ENCODE measurements around the gene HLA-DMB. TPM values are rescaled to one million over a fixed set of nuclear protein-coding genes. Genes with fewer than 3 reads are reported as not detected.
"Not testable (repeated sequence)": the region's sequence is repeated elsewhere in the genome, so short reads cannot be mapped to it uniquely, and the experiment has no call there.

The HLA-DMB gene
- total RNA-seq, 1 donor from 2014 or later = 8.8 TPM

DNA sequence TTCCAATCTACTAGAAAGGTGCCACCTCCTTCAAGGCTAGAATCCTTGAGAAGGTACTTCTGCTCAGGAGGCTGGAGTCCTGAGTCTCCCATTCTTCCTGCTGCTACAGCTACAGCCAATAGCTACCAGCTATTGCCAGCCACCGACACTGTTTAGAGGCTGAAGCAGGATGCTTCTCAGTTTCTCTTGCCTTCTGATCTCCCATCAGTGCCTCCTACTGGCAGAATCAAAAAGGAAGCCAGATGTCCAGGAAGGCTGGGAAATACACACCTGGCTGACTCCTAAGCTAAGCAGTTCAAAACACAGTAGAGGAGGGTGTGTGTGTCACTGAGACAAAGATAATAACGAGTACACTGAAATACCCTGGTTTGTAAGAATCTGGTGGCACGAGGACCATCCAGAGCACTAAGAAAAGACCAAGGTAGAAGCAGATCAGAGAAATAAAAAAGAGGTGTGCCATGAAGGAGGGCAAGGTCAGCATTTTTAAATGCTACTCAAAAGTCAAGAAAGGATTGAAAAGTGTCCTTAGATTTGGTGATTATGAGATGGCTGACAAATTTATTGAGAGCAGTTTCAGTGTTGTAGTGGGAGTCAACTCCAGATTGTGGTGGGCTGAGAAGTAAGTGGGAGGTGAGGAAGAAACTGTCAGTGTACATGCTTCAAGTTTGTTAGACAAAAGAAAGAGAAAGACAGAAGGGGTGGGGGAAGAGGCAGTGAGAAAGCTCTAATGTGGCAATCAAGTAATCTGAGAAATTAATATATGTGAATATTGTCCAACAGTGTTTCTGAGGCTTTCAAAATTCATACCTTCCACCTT, 14.4 kb upstream of the HLA-DMB start:
- ATAC-seq = no peak
- DNase-seq (ENCODE audit: missing footprints) = no peak
- intact Hi-C loops (cut with DNase I) = no loop called here

GRCh38 chr6:32954267-32954666, 13.4 kb upstream of the HLA-DMB start:
- intact Hi-C loops (cut with DNase I) = no loop called here
- ATAC-seq (no peak), DNase-seq (ENCODE audit: missing footprints) (no peak)

DNA sequence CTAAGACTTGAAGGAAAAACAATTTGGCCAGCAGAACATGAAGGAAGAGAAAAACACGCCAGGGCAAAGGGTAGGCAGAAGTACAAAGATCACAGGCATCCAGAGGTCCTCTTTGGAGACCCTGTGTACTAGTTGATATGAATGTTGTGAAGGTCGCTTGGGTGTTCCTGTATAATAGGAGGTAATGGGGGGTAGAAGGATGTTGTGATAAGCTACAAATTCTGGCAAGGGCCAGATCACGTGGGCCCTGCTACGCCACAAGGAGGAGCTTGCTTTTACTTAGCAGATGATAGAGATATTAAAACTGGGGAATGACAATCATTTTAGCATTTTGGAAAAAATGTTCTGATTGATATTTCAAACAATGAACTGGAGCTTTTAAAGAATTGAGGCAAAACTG, 12.9 kb upstream of the HLA-DMB start:
- no peak for DNase-seq (ENCODE audit: missing footprints)
- intact Hi-C loops (cut with DNase I) = loop anchor here (2.0 kb wide), 2 partner anchors 19 to 59 kb away; no protein-coding TSS in a partner anchor
- ATAC-seq = no peak

- intact Hi-C loops (cut with DNase I) = loop anchor here (2.0 kb wide), 2 partner anchors 18 to 58 kb away; no protein-coding TSS in a partner anchor
- DNase-seq (ENCODE audit: missing footprints) = peak; percentile 87
- ATAC-seq = peak; percentile 99
Measured at GRCh38 chr6:32952817-32953739, 12.2 kb upstream of the HLA-DMB start, which contains the start of gene HLA-DMA. TSS of gene HLA-DMA (minus strand) at chr6:32953097. CDS start at chr6:32953036, 61 bp downstream.

- DNase-seq (ENCODE audit: missing footprints) (no peak), ATAC-seq (no peak)
- intact Hi-C loops (cut with DNase I) = no loop called here
Measured at GRCh38 chr6:32950449-32950848, 9.6 kb upstream of the HLA-DMB start.

- no peak for ATAC-seq
- intact Hi-C loops (cut with DNase I) = no loop called here
- no peak for DNase-seq (ENCODE audit: missing footprints)
Measured at GRCh38 chr6:32950010-32950409, 9.2 kb upstream of the HLA-DMB start.

- DNase-seq (ENCODE audit: missing footprints) (no peak), ATAC-seq (no peak)
- intact Hi-C loops (cut with DNase I) = no loop called here
Measured at GRCh38 chr6:32949113-32949512, 8.3 kb upstream of the HLA-DMB start.

DNA sequence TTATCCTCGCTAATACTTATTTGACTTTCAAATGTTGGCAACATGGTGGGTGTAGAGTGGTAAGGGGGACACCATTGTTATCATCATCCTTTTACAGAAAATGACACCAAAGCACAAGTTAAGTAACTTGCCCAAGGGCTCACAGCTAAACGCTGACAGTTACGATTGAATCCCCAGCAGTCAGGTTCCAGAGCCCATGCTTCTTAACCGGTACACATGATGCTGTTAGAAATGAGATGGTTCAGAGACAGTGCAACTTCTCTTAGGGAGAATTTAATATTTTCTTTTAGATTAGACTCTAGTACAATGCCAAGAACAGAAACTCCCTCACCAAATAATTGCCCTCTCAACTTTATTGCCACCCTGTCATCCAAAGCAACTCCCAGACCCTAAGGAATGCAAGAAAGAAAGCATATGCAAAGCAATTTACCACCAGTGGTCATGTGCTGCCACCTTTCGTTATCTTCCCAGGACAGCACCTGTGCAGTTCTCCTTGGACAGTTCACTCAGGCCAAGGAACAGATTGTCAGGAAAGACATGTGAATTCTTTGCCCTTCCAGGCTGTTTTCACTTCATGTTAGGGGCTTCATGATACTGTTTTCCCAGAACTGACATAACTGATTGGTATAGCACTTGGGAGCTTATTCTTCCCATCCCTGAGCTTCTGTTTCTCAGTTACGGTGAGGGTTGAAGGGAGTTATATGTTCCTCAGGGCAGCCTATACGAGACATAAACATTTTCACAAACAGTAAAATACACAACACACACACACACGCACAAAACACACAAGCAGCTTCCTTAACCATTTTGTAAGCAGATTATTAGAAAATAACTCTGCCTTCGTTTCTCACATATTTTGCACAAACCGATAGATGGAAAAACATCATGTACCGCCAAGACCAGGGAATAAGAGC, 7.0 kb upstream of the HLA-DMB start:
- intact Hi-C loops (cut with DNase I) = no loop called here
- no peak for ATAC-seq

GRCh38 chr6:32946893-32947292, 6.1 kb upstream of the HLA-DMB start:
- DNase-seq (ENCODE audit: missing footprints) = no peak
- intact Hi-C loops (cut with DNase I) = no loop called here
- no peak for ATAC-seq

More for the DNA sequence above, 7.0 kb upstream of the HLA-DMB start:
- DNase-seq (ENCODE audit: missing footprints) = no peak

GRCh38 chr6:32945953-32946352, 5.1 kb upstream of the HLA-DMB start:
- ATAC-seq (no peak), DNase-seq (ENCODE audit: missing footprints) (no peak)
- intact Hi-C loops (cut with DNase I) = no loop called here

- intact Hi-C loops (cut with DNase I) = no loop called here
- ATAC-seq (no peak), DNase-seq (ENCODE audit: missing footprints) (no peak)
Measured at GRCh38 chr6:32945108-32945760, 4.4 kb upstream of the HLA-DMB start.

DNA sequence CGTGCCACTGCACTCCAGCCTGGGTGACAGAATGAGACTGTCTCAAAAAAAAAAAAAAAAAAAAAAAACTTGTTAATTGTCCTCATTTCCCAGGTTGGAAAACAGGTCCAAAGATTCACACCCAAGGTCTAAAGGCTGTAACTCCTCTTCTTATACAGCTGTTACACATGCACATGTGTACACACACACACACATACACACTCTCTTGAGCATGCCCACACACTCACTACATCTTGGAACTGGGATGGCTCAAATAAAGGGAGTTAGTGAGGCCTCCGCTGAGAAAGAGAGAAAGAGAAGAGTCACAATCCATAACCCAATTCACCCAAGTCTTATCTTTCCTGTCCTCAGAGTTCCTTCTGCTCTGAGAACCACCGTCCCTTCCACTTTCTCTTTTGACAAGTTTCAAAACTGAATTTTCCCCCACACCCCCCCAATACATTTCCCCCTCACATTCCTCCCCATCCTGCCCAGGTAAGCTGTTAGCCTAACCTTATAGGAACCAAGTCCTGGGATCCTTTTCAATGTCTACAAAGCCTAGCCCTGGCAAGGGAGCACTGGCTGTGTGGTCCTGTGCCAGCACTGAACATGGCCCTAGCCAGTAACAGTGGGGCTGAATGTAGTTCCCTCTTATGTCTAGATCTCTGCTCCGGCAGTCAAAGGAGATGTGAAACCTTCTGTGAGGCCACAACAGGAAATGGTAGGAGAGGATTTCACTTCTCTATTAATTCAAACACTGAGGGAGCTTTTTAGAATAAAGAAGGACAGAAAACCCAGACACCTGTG, 3.2 kb upstream of the HLA-DMB start:
- no peak for DNase-seq (ENCODE audit: missing footprints)
- peak; percentile 53 for ATAC-seq
- intact Hi-C loops (cut with DNase I) = no loop called here

GRCh38 chr6:32942555-32943123, 1.8 kb upstream of the HLA-DMB start:
- intact Hi-C loops (cut with DNase I); DNase-seq (ENCODE audit: missing footprints); ATAC-seq: not testable (repeated sequence)

DNA sequence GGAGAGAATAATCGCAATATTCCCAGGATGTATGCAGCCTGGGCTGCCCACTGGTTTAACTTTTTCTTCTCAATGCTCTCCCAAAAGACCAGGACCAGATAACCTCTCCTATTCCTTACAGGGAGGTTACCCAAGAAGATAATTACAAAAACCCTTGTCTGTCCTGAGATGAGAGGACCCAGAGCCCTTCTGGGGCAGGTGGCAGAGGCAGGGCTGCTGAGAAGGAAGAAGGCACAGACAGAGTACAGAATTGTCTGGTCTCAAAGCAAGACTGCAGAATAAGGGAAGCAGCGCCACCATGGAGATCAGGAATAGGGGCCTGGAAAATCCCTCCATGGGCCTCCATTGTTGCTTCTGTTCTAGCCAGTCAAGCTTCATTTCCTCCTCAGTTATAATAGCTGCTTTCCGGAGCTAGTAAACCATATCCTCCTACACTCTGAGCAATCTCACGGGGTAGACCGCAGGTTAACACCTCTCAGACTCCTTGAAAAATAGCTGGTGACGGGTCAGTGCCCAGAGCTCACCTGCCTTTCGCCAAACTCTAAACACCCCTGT, 463 bp upstream of the HLA-DMB start:
- DNase-seq (ENCODE audit: missing footprints) (no peak), ATAC-seq (no peak)
- intact Hi-C loops (cut with DNase I) = loop anchor here (1.0 kb wide), 1 partner anchor 47 kb away; no protein-coding TSS in a partner anchor

DNA sequence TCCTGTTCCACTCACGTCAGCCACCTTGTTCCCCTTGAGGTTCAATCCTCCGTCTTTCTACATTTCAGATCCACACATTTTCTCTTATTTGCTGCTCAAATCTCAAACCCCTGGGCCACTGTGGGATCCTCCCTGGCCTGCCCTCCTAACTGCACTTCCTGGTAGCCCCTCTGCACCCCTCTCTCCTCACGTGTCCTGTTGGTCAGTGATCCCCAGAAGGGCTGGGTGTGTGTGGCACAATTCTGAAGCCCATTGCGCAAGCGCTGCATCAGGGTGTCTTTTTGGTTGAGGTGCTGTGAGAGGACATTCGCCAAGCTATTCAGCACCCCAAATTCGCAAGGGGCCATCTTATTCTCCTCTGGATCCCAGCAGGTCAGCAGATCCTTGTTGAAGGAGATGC, 2.3 kb downstream of the HLA-DMB start:
- intact Hi-C loops (cut with DNase I) = no loop called here
- ATAC-seq (no peak), DNase-seq (ENCODE audit: missing footprints) (no peak)

- DNase-seq (ENCODE audit: missing footprints) (no peak), ATAC-seq (peak; percentile 51)
- intact Hi-C loops (cut with DNase I) = no loop called here
Measured at GRCh38 chr6:32937230-32937633, 3.6 kb downstream of the HLA-DMB start.
